Fibroblast of upper back skin (primary cell): ENCODE measurements around the gene RIN1.
"Not testable (repeated sequence)": the region's sequence is repeated elsewhere in the genome, so short reads cannot be mapped to it uniquely, and the experiment has no call there.

ENCODE experiments used
- DNase-seq: peaks from one replicate; pipeline ENCODE4 v3.0.0-alpha.2; 2013

RIN1 gene

GRCh38 chr11:66360406-66361073 lies 24.3 kb upstream of the RIN1 start:
- no peak for DNase-seq

GRCh38 chr11:66359662-66360087 lies 23.4 kb upstream of the RIN1 start:
- no peak for DNase-seq

- DNase-seq: not testable (repeated sequence)
Measured at GRCh38 chr11:66350560-66351235, 14.5 kb upstream of the RIN1 start.

GRCh38 chr11:66349084-66349386 lies 12.8 kb upstream of the RIN1 start:
- no peak for DNase-seq

GRCh38 chr11:66347425-66348276 lies 11.4 kb upstream of the RIN1 start, which contains the start of gene B4GAT1:
Gene B4GAT1, minus strand, starts transcription at chr11:66347629. Its CDS starts 84 bp downstream, at chr11:66347545.
- peak; percentile 95 for DNase-seq

- DNase-seq: no peak
Measured at GRCh38 chr11:66346476-66347424, 10.5 kb upstream of the RIN1 start.

GRCh38 chr11:66345316-66345649 lies 9.0 kb upstream of the RIN1 start:
- no peak for DNase-seq

- DNase-seq: peak; percentile 96
Measured at GRCh38 chr11:66344550-66345315, 8.5 kb upstream of the RIN1 start, which contains the start of gene BRMS1. Gene BRMS1, minus strand, starts transcription at chr11:66345104. Its CDS starts 2,870 bp downstream, at chr11:66342234.

GRCh38 chr11:66343176-66343575 lies 6.9 kb upstream of the RIN1 start:
- DNase-seq: no peak

- no peak for DNase-seq
Measured at GRCh38 chr11:66341502-66342126, 5.4 kb upstream of the RIN1 start.

- no peak for DNase-seq
Measured at GRCh38 chr11:66340596-66341501, 4.6 kb upstream of the RIN1 start.

- DNase-seq: no peak
Measured at GRCh38 chr11:66339686-66340483, 3.7 kb upstream of the RIN1 start.

GRCh38 chr11:66339162-66339675 lies 3.0 kb upstream of the RIN1 start:
- no peak for DNase-seq

GRCh38 chr11:66338276-66339161 lies 2.3 kb upstream of the RIN1 start:
- no peak for DNase-seq

GRCh38 chr11:66337103-66337899 lies 1.1 kb upstream of the RIN1 start:
- DNase-seq: no peak

- DNase-seq: peak; percentile 54
Measured at GRCh38 chr11:66335531-66336233, 552 bp downstream of the RIN1 start.
